Measurements from ENCODE around the gene ATP10A.

ATP10A gene

GRCh38 chr15:25714538-25714840 lies 148.6 kb downstream of the ATP10A start:
- no peak for DNase-seq (ENCODE audit: extremely low spot score, insufficient read length, low read depth)
- FAIRE-seq, result no peak

GRCh38 chr15:25713736-25714537 lies 149.2 kb downstream of the ATP10A start:
- DNase-seq (ENCODE audit: extremely low spot score, insufficient read length, low read depth) (no peak), FAIRE-seq (no peak)

DNA sequence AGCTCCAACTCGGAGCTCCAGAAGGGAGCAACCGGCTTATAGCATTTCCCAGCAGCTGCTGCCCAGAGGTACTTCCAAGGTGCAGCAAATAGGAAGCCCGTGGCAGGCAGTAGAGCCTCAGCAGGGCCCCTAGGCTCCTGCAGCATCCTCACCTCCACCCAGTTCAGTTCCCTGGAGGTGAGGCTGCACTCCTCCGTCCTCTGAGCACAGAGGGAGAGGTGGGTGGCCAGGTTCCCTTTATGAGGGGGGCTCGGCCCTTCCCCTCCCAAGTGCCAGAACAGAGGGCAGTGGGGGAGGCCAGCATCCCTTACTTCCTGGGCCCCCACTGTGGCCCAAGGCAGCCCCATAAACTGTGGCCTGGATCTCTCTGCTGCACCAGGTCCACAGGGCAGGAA lies 150.2 kb downstream of the ATP10A start:
- DNase-seq (ENCODE audit: extremely low spot score, insufficient read length, low read depth) (no peak), FAIRE-seq (no peak)

- FAIRE-seq (no peak), DNase-seq (ENCODE audit: extremely low spot score, insufficient read length, low read depth) (no peak)
Measured at GRCh38 chr15:25712192-25712960, 150.8 kb downstream of the ATP10A start.

- FAIRE-seq (no peak), DNase-seq (ENCODE audit: extremely low spot score, insufficient read length, low read depth) (no peak)
Measured at GRCh38 chr15:25711691-25712090, 151.4 kb downstream of the ATP10A start.

GRCh38 chr15:25711164-25711563 lies 152.0 kb downstream of the ATP10A start:
- DNase-seq (ENCODE audit: extremely low spot score, insufficient read length, low read depth) (no peak), FAIRE-seq (no peak)

GRCh38 chr15:25710184-25710583 lies 152.9 kb downstream of the ATP10A start:
- no peak for FAIRE-seq
- DNase-seq (ENCODE audit: extremely low spot score, insufficient read length, low read depth), result no peak

- DNase-seq (ENCODE audit: extremely low spot score, insufficient read length, low read depth) (no peak), FAIRE-seq (no peak)
Measured at GRCh38 chr15:25709437-25710159, 153.5 kb downstream of the ATP10A start.

DNA sequence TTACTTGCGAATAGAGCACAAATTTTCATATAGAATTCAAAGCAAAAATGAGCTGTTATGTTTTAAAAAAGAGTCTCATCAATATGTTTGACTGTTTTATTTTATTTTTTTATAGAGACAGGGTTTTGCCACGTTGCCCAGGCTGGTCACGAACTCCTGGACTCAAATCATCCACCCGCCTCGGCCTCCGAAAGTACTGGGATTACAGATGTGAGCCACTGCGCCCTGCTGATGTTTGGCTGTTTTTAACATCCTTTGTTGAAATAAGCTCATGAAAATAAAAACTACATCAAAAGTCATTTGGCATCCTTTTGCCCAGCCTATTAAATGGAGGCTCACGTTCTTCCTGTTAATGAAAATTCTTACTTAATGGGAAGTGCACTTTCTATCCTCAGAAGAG lies 154.7 kb downstream of the ATP10A start:
- FAIRE-seq (no peak), DNase-seq (ENCODE audit: extremely low spot score, insufficient read length, low read depth) (no peak)

GRCh38 chr15:25707656-25708365 lies 155.3 kb downstream of the ATP10A start:
- FAIRE-seq (no peak), DNase-seq (ENCODE audit: extremely low spot score, insufficient read length, low read depth) (no peak)

DNA sequence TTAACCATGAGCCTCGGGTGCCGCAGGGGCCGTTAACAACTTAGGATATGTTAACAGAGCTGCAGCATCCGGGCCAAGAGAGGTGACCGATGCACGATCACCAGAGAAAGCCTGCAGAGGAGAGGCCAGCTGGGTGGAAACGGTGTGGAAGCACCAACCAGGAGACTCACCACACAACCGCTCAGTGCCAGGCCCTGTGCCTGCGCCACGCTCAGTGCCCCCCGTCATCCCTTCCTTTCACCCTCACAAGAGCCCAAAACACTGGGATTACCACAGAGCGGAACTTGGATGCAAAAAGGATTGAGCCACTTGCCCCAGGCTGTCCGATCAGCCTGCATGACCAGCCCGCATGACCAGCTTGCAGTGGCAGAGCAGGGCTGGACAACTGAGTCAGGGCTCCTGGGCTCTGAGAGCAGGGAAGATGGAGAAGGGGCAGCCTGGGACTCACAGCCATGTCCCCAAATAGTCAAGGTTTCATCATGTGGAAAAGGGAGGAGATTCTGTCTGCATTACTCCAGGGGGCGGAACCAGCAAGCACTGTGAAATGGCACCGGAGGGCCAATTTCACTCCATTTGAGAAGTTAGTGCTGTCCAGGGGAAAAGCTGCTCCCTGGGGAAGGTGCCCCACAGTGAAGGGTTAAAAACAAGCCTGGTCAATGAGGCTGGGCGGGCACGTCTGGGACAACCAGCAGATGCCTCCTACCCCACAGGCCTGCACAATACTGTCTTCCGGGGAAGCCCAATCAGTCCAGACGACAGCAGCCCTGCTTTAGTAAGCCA lies 156.8 kb downstream of the ATP10A start:
- DNase-seq (ENCODE audit: extremely low spot score, insufficient read length, low read depth), result no peak

GRCh38 chr15:25705433-25706115 lies 157.6 kb downstream of the ATP10A start:
- DNase-seq (ENCODE audit: extremely low spot score, insufficient read length, low read depth) (no peak), FAIRE-seq (no peak)

More for the DNA sequence above, 156.8 kb downstream of the ATP10A start:
- no peak for FAIRE-seq

- FAIRE-seq, result no peak
- no peak for DNase-seq (ENCODE audit: extremely low spot score, insufficient read length, low read depth)
Measured at GRCh38 chr15:25703726-25704125, 159.4 kb downstream of the ATP10A start.

- FAIRE-seq (no peak), DNase-seq (ENCODE audit: extremely low spot score, insufficient read length, low read depth) (no peak)
Measured at GRCh38 chr15:25701721-25702465, 161.2 kb downstream of the ATP10A start.

- no peak for FAIRE-seq
- DNase-seq (ENCODE audit: extremely low spot score, insufficient read length, low read depth), result no peak
Measured at GRCh38 chr15:25700916-25701315, 162.2 kb downstream of the ATP10A start.

- FAIRE-seq, result no peak
- no peak for DNase-seq (ENCODE audit: extremely low spot score, insufficient read length, low read depth)
Measured at GRCh38 chr15:25697586-25697985, 165.5 kb downstream of the ATP10A start.

GRCh38 chr15:25695875-25696760 lies 167.0 kb downstream of the ATP10A start:
- DNase-seq (ENCODE audit: extremely low spot score, insufficient read length, low read depth), result no peak
- FAIRE-seq, result no peak

All from GM18507 (cell line).